ENCODE measurements around the gene STAMBP. TPM values are rescaled to one million over a fixed set of nuclear protein-coding genes. Genes with fewer than 3 reads are reported as not detected.

The STAMBP gene
- total and polyA plus RNA-seq, 9 of the 15 experiments (the other 6 are each of a cell fraction or from before 2014, with no cell fraction given), result 36.9 to 75.2 (median 48.8) TPM

DNA sequence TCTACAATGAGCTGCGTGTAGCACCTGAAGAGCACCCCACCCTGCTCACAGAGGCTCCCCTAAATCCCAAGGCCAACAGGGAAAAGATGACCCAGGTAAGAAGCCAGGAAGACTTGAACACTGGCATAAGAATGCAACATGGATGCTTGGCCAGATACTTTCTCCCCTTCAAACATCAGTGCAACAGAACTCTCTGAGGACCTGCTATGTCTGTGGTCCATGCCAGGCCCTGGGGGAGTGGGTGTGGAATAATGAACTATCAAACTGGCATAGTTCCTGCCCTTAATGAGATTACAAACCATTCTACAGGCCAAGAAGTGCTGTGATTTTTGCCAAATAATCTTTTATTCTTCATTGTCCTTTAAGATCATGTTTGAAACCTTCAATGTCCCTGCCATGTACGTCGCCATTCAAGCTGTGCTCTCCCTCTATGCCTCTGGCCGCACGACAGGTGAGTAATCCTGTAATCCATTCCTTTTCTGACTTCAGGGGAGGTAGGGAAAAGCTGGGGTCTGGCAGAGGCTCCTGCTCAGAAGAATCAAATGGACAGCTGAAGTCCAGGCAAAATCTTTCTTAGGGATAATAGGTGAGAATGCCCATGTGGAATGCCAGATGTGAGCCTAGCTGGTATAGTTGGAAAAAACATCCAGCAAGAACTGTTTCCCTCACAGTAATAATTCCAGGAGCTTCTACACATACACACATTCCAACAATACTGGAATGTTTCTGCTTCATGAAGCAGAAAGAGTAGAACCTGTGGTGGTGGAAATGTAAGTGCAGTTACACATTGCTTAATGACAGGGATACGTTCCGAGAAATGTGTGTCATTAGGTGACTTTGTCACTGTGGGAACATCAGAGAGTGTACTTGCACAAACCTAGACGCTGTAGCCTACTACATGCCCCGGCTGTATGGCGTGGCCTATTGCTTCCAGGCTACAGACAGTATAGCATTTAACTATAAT, 80.2 kb downstream of the STAMBP start (continued):
- TF ChIP-seq, protein P1, sequence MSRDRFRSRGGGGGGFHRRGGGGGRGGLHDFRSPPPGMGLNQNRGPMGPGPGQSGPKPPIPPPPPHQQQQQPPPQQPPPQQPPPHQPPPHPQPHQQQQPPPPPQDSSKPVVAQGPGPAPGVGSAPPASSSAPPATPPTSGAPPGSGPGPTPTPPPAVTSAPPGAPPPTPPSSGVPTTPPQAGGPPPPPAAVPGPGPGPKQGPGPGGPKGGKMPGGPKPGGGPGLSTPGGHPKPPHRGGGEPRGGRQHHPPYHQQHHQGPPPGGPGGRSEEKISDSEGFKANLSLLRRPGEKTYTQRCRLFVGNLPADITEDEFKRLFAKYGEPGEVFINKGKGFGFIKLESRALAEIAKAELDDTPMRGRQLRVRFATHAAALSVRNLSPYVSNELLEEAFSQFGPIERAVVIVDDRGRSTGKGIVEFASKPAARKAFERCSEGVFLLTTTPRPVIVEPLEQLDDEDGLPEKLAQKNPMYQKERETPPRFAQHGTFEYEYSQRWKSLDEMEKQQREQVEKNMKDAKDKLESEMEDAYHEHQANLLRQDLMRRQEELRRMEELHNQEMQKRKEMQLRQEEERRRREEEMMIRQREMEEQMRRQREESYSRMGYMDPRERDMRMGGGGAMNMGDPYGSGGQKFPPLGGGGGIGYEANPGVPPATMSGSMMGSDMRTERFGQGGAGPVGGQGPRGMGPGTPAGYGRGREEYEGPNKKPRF (IDR thresholded peaks at IDR 0.05; ENCODE audit: low read depth, low read length), result no peak
- TF ChIP-seq PRPF4 (IDR thresholded peaks at IDR 0.05; ENCODE audit: insufficient read depth, low read depth, low read length, poor library complexity, severe bottlenecking), result no peak
- TF ChIP-seq RBM39 (optimal IDR thresholded peaks at IDR 0.05; ENCODE audit: low read depth, low read length), result no peak
- TF ChIP-seq ZNF121 (CRISPR knock-in tag; conservative IDR thresholded peaks at IDR 0.05), result no peak
- no peak for TF ChIP-seq MEF2A (IDR thresholded peaks at IDR 0.05; ENCODE audit: control insufficient read depth, low read depth, low read length)
- no peak for TF ChIP-seq PTRF (tag; IDR thresholded peaks at IDR 0.05)
- TF ChIP-seq, protein P2, sequence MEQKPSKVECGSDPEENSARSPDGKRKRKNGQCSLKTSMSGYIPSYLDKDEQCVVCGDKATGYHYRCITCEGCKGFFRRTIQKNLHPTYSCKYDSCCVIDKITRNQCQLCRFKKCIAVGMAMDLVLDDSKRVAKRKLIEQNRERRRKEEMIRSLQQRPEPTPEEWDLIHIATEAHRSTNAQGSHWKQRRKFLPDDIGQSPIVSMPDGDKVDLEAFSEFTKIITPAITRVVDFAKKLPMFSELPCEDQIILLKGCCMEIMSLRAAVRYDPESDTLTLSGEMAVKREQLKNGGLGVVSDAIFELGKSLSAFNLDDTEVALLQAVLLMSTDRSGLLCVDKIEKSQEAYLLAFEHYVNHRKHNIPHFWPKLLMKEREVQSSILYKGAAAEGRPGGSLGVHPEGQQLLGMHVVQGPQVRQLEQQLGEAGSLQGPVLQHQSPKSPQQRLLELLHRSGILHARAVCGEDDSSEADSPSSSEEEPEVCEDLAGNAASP (IDR thresholded peaks at IDR 0.05), result no peak
- TF ChIP-seq ZNF24 (IDR thresholded peaks at IDR 0.05), result no peak
- TF ChIP-seq ZNF143 (CRISPR knock-in tag; IDR thresholded peaks at IDR 0.05), result no peak
- TF ChIP-seq POLR2G (IDR thresholded peaks at IDR 0.05; ENCODE audit: low read depth, low read length), result no peak
